B cell (primary cell): ENCODE data around the gene CCM2. TPM values are rescaled to one million over a fixed set of nuclear protein-coding genes. Genes with fewer than 3 reads are reported as not detected.

ENCODE experiments used
- ATAC-seq: fragments of 200-7000 bp; cut with Tn5 transposase; one replicate; pipeline ENCODE4 v1.10.0; 2021; ENCODE audit warnings: low read depth, mild to moderate bottlenecking, moderate number of reproducible peaks, moderate library complexity
- CTCF ChIA-PET: fragments of 350-600 bp; sonication (Branson Sonifier 250); formaldehyde crosslinking; loops from one replicate; lab custom pipeline; 2021; ENCODE audit warnings: antibody characterized with exemption, inconsistent platforms; lab: Charles Lee
- POLR2A ChIA-PET: fragments of 350-600 bp; sonication (Branson Sonifier 250); formaldehyde crosslinking; loops from one replicate; lab custom pipeline; 2021; ENCODE audit warnings: antibody characterized with exemption; lab: Charles Lee
- DNase-seq: peaks from one replicate; pipeline ENCODE4 v3.0.0; 2013
- H2AFZ ChIP-seq: 2 replicates; pipeline ENCODE4 v1.6.1; 2012; ENCODE audit warnings: mild to moderate bottlenecking, low read depth, low read length; ENCODE audit not compliant: insufficient read depth, poor library complexity, severe bottlenecking
- H3K27ac ChIP-seq, 2 donors: 1 replicate in 1 of 2; 2 replicates in 1 of 2; pipeline ENCODE4 v1.5.1; 2012 to 2013; ENCODE audit warnings: low read length in 2 of 2, mild to moderate bottlenecking in 2 of 2, moderate library complexity in 1 of 2
- H3K27me3 ChIP-seq, 4 experiments: fragments of 200-600 bp in 1 of 4; sonication (generic) in 1 of 4; replicated peaks in 1 of 4; 1 replicate in 2 of 4; 2 replicates in 2 of 4; pipeline versions ENCODE4 v1.6.1 to v1.7.0; 2013 to 2016; ENCODE audit warnings: low read length in 3 of 4, mild to moderate bottlenecking in 2 of 4, mixed read lengths in 1 of 4, moderate library complexity in 1 of 4; ENCODE audit not compliant: insufficient read depth in 4 of 4, control insufficient read depth in 3 of 4; ENCODE audit errors: control extremely low read depth in 1 of 4
- H3K36me3 ChIP-seq, 2 experiments: replicated peaks in 1 of 2; 1 replicate in 1 of 2; 2 replicates in 1 of 2; pipeline versions ENCODE4 v1.6.1 to v1.7.1; 2013; ENCODE audit warnings: low read length in 1 of 2; ENCODE audit not compliant: insufficient read depth in 2 of 2, control insufficient read depth in 1 of 2; ENCODE audit errors: control extremely low read depth in 1 of 2, extremely low read depth in 1 of 2
- H3K4me1 ChIP-seq, 2 donors: fragments of 200-600 bp in 1 of 2; sonication (generic) in 1 of 2; 1 replicate in 1 of 2; 2 replicates in 1 of 2; pipeline versions ENCODE4 v1.5.1 to v1.6.1; 2013 to 2017; ENCODE audit warnings: low read length in 2 of 2; ENCODE audit not compliant: control insufficient read depth in 2 of 2, insufficient read depth in 2 of 2
- H3K4me2 ChIP-seq: replicated peaks from 2 replicates; pipeline ENCODE3; 2012; ENCODE audit warnings: mild to moderate bottlenecking, low read depth, low read length; ENCODE audit not compliant: poor library complexity, severe bottlenecking
- H3K4me3 ChIP-seq, 5 experiments: fragments of 200-600 bp in 1 of 5; sonication (generic) in 1 of 5; 1 replicate in 3 of 5; 2 replicates in 2 of 5; pipeline versions ENCODE4 v1.5.1 to v1.7.0; 2011 to 2016; ENCODE audit warnings: low read length in 4 of 5, mild to moderate bottlenecking in 4 of 5, low read depth in 2 of 5, control low read depth in 1 of 5, moderate library complexity in 1 of 5; ENCODE audit not compliant: insufficient read depth in 1 of 5; ENCODE audit errors: control extremely low read depth in 1 of 5, extremely low read depth in 1 of 5
- H3K79me2 ChIP-seq: fragments of 200-600 bp; sonication (generic); one replicate; pipeline ENCODE4 v1.6.0; 2016; ENCODE audit warnings: low read length; ENCODE audit not compliant: control insufficient read depth, insufficient read depth
- H3K9ac ChIP-seq: fragments of 200-600 bp; sonication (generic); 2 replicates; pipeline ENCODE4 v1.6.1; 2017; ENCODE audit warnings: mild to moderate bottlenecking, low read length, moderate library complexity
- H3K9me3 ChIP-seq, 3 donors: one replicate each; pipeline versions ENCODE4 v1.6.1 to v1.7.1; 2013; ENCODE audit warnings: low read length in 2 of 3; ENCODE audit not compliant: control insufficient read depth in 2 of 3, insufficient read depth in 1 of 3; ENCODE audit errors: control extremely low read depth in 1 of 3
- H4K20me1 ChIP-seq: 2 replicates; pipeline ENCODE4 v1.6.0; 2012; ENCODE audit warnings: mild to moderate bottlenecking, low read length; ENCODE audit not compliant: insufficient read depth, control insufficient read depth, poor library complexity, severe bottlenecking
- H3K27ac Mint-ChIP-seq: one replicate; pipeline ENCODE4 v1.8.0; 2021; ENCODE audit warnings: mixed read lengths
- H3K27me3 Mint-ChIP-seq: one replicate; pipeline ENCODE4 v1.8.0; 2021; ENCODE audit warnings: mixed read lengths
- H3K4me1 Mint-ChIP-seq: one replicate; pipeline ENCODE4 v1.8.0; 2021; ENCODE audit warnings: mixed read lengths
- H3K4me3 Mint-ChIP-seq: one replicate; pipeline ENCODE4 v1.8.0; 2021; ENCODE audit warnings: mixed read lengths
- H3K9me3 Mint-ChIP-seq: one replicate; pipeline ENCODE4 v1.8.0; 2022; ENCODE audit warnings: mixed read lengths; ENCODE audit not compliant: insufficient read depth
- CTCF ChIP-seq: fragments of 200-600 bp; IDR thresholded peaks from one replicate; pipeline ENCODE4 v1.8.0; 2022; ENCODE audit warnings: antibody characterized with exemption, mild to moderate bottlenecking
- EZH2 ChIP-seq: IDR thresholded peaks from 2 replicates; pipeline ENCODE4 v1.6.1; 2012; ENCODE audit warnings: borderline replicate concordance, low read depth, mild to moderate bottlenecking, moderate library complexity, low read length; ENCODE audit not compliant: insufficient read depth, poor library complexity, severe bottlenecking
- WGBS: methylation state at CpG from one replicate; pipeline ENCODE4 v1.1.5; 2013; ENCODE audit warnings: missing lambda C conversion rate; ENCODE audit not compliant: insufficient coverage; 5-methylcytosine and 5-hydroxymethylcytosine counted together
- intact Hi-C: fragments of 100-400 bp; cut with micrococcal nuclease; formaldehyde crosslinking; loops from one replicate; pipeline ENCODE4 v1.10.0; 2022
- polyA plus RNA-seq: library from polyadenylated mRNA; depleted of rRNA; stranded (reverse); fragments of >200 nt; gene quantifications from 2 replicates; pipeline ENCODE4 v1.2.3, GENCODE V29; 2012
- total RNA-seq, 2 donors: library from RNA; stranded (reverse); fragments of 120-200 nt in 1 of 2; gene quantifications; 1 replicate in 1 of 2; 2 replicates in 1 of 2; pipeline versions ENCODE4 v1.2.3 to v1.2.4, GENCODE V29; 2013 to 2022

CCM2 gene
- total and polyA plus RNA-seq, 2 donors (not counting 1 experiment from before 2014, with no cell fraction given), result 150 to 201 TPM

DNA sequence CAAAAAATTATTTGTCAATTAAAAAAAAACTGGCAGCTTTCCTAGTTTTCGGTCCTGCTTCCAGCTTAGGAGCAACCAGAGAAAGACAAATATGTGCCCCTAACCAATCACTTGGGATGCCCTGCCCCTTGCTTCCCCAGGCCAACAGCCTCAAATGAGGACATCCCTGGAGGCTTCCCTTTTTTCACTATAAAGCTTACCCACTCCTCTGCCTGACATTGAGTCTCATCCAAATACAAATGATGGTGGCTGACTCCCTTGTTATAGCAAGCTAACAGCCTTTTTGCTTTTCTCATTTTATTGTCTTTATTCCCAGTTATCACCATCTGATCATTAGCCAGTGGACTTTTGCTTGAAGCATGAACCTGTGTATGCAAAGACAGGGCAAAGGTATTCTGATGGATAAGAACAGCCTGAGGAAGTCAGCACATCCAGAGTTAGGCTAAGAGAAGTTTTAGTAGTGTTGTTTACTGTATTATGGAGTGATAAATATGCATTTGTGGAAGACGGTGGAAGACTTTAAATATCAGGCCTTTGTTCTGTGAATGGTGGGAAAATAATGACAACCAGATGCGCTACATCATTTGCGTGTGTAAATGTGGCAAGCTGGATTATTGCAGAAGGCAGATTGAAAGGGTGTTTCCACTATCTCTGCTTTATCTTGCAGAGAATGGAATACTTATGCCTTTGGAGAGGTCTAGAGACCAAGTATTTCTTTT lies 1.7 kb upstream of the CCM2 start:
- ChIA-PET POLR2A (interaction anchor here (0.6 to 4.8 kb wide), 5 partner anchors 29 to 145 kb away, joined by 3 to 77 read pairs (median 3); partner anchors contain the start of genes PURB and TBRG4), CTCF (interaction anchor here (0.7 to 6.9 kb wide), 5 partner anchors 25 to 138 kb away, joined by 3 to 49 read pairs (median 5); no protein-coding TSS in a partner anchor)
- Histone ChIP-seq H3K27me3 (no peaks in the 10 kb centered on the region), H3K9me3 (no peaks in the 10 kb centered on the region), H4K20me1 (peaks cover 21% of the 10 kb centered on the region), H3K36me3 (no peaks in the 10 kb centered on the region), H3K27ac (no peak overlapping the region), H3K4me1 (peaks cover 36 to 49% of the 10 kb centered on the region in 2 donors), H3K9ac (no peak overlapping the region), H3K79me2 (peaks cover 32% of the 10 kb centered on the region), H3K4me3 (no peak overlapping the region), H2AFZ (no peak overlapping the region), H3K4me2 (peak overlapping the region; percentile 88)
- ATAC-seq (no peak), DNase-seq (no peak)
- TF ChIP-seq CTCF (no peak), EZH2 (no peak)
- intact Hi-C loops, result no loop called here
- H3K4me3 Mint-ChIP-seq, result peak overlapping the region; percentile 63
- H3K27me3 Mint-ChIP-seq, result no peaks in the 10 kb centered on the region
- peaks cover 55% of the 10 kb centered on the region for H3K4me1 Mint-ChIP-seq
- peak overlapping the region; percentile 64 for H3K27ac Mint-ChIP-seq
- H3K9me3 Mint-ChIP-seq, result no peaks in the 10 kb centered on the region
- 98% methylated on average over 4 of the region's 4 CpGs for WGBS
